K562 (cell line): ENCODE results near the gene MYL11. TPM values are rescaled to one million over a fixed set of nuclear protein-coding genes. Genes with fewer than 3 reads are reported as not detected.

ENCODE experiments used
- EGR1 ChIP-seq: fragments of 450-650 bp; conservative IDR thresholded peaks from 2 replicates; pipeline ENCODE4 v1.6.1; 2017; ENCODE audit warnings: mild to moderate bottlenecking
- ETV1 ChIP-seq: fragments of 450-650 bp; conservative IDR thresholded peaks from 2 replicates; pipeline ENCODE4 v1.6.1; 2016; ENCODE audit warnings: missing genetic modification characterization, control low read depth, low read depth, missing compliant biosample characterization
- GATAD2A ChIP-seq: fragments of 450-650 bp; IDR thresholded peaks from 2 replicates; pipeline ENCODE4 v1.6.1; 2017
- MTA1 ChIP-seq: fragments of 450-650 bp; IDR thresholded peaks from 2 replicates; pipeline ENCODE4 v1.6.1; 2017; ENCODE audit warnings: borderline replicate concordance
- NFRKB ChIP-seq: fragments of 450-650 bp; IDR thresholded peaks from 2 replicates; pipeline ENCODE4 v1.6.1; 2016; ENCODE audit warnings: low read depth
- POLR2A ChIP-seq: fragments of 450-650 bp; conservative IDR thresholded peaks from 2 replicates; pipeline ENCODE4 v1.6.1; 2016
- POLR2AphosphoS5 ChIP-seq: IDR thresholded peaks from 2 replicates; pipeline ENCODE4 v1.6.1; 2011; ENCODE audit warnings: mild to moderate bottlenecking, low read depth, low read length, moderate library complexity; ENCODE audit not compliant: control insufficient read depth, insufficient read depth
- POLR2G ChIP-seq: fragments of 200-400 bp; formaldehyde crosslinking; IDR thresholded peaks from 2 replicates; pipeline ENCODE4 v1.6.1; 2017; ENCODE audit warnings: low read depth, mild to moderate bottlenecking, antibody characterized with exemption, low read length, moderate library complexity
- SAP30 ChIP-seq: fragments of 200-600 bp; sonication (generic); IDR thresholded peaks from 2 replicates; pipeline ENCODE4 v1.6.1; 2012; ENCODE audit warnings: borderline replicate concordance, low read depth, mild to moderate bottlenecking, moderate library complexity, low read length, control low read depth, inconsistent platforms; ENCODE audit not compliant: insufficient read depth, poor library complexity, severe bottlenecking
- SMARCC2 ChIP-seq: fragments of 450-650 bp; IDR thresholded peaks from 2 replicates; pipeline ENCODE4 v1.6.1; 2017; ENCODE audit warnings: antibody characterized with exemption, moderate library complexity, mild to moderate bottlenecking, low read depth
- SNIP1 ChIP-seq: fragments of 450-650 bp; IDR thresholded peaks from 2 replicates; pipeline ENCODE4 v1.7.1; 2017; ENCODE audit warnings: low read depth, mild to moderate bottlenecking
- SREBF2 ChIP-seq: sonication (generic); formaldehyde crosslinking; IDR thresholded peaks from 2 replicates; pipeline ENCODE4 v1.4.0; 2020; ENCODE audit warnings: mild to moderate bottlenecking, missing genetic modification reagents
- SUPT5H ChIP-seq: fragments of 450-650 bp; IDR thresholded peaks from 2 replicates; pipeline ENCODE4 v1.6.1; 2016
- THRB ChIP-seq: fragments of 450-650 bp; formaldehyde crosslinking; conservative IDR thresholded peaks from 2 replicates; pipeline ENCODE4 v1.4.0; 2022; ENCODE audit warnings: mild to moderate bottlenecking, missing genetic modification characterization
- U2AF2 ChIP-seq: fragments of 200-400 bp; formaldehyde crosslinking; optimal IDR thresholded peaks from 2 replicates; pipeline ENCODE3; 2017; ENCODE audit warnings: low read depth, mild to moderate bottlenecking, low read length
- ZBTB2 ChIP-seq: fragments of 450-650 bp; IDR thresholded peaks from 2 replicates; pipeline ENCODE4 v1.6.1; 2016; ENCODE audit warnings: antibody characterized with exemption
- ZKSCAN3 ChIP-seq: fragments of 250-450 bp; sonication (Bioruptor Pico); IDR thresholded peaks from 2 replicates; pipeline ENCODE4 v1.4.0; 2020
- ZNF165 ChIP-seq: fragments of 250-450 bp; sonication (Bioruptor Pico); IDR thresholded peaks from 2 replicates; pipeline ENCODE4 v1.4.0; 2020; ENCODE audit warnings: borderline replicate concordance
- ZNF449 ChIP-seq: fragments of 250-450 bp; sonication (Bioruptor Pico); IDR thresholded peaks from 2 replicates; pipeline ENCODE4 v1.8.0; 2022; ENCODE audit warnings: moderate library complexity, mild to moderate bottlenecking, inconsistent platforms
- polyA plus RNA-seq, 8 experiments: library from polyadenylated mRNA; depleted of rRNA in 4 of 8; stranded (reverse) in 5 of 8; unstranded in 3 of 8; fragments of >200 nt; fragmentation: Nextera tagmentation in 2 of 8; fragmentation: Illumina TruSeq in 1 of 8; extraction: Ambion mirVana in 2 of 8; extraction: Trizol in 1 of 8; gene quantifications; 2 replicates each; pipeline versions ENCODE4 v1.2.1 to v1.2.3, GENCODE V29; 2011 to 2014; ENCODE audit warnings: inconsistent platforms in 1 of 8, missing spikeins in 1 of 8
- total RNA-seq, 7 experiments: library from RNA; depleted of rRNA in 6 of 7; stranded (reverse); fragments of >200 nt in 6 of 7; fragmentation: Illumina TruSeq in 2 of 7; extraction: Trizol in 2 of 7; gene quantifications; 2 replicates each; pipeline versions ENCODE4 v1.2.1 to v1.2.3, GENCODE V29; 2011 to 2021; ENCODE audit warnings: low replicate concordance in 1 of 7

Gene MYL11
- total and polyA plus RNA-seq, 9 of the 15 experiments (the other 6 are each of a cell fraction or from before 2014, with no cell fraction given), result 0.31 to 1.5 (median 0.73) TPM; not detected in 4

GRCh38 chr16:30377812-30378235 is 3.2 kb downstream of the MYL11 start (continued):
- TF ChIP-seq ZBTB2 (peak; percentile 96), SMARCC2 (peak; percentile 16; the same call in 1 of the 2 replicates), EGR1 (peak; percentile 98), U2AF2 (no peak), NFRKB (peak; percentile 58), SNIP1 (no peak), GATAD2A (0 out of 2 replicates have a peak, but pooled peaks have one; percentile 66), POLR2G (peak; percentile 88), POLR2A (peak; percentile 81), ZKSCAN3 (CRISPR knock-in tag) (no peak), POLR2AphosphoS5 (peak; percentile 64; the same call in 1 of the 2 replicates), ZNF165 (CRISPR knock-in tag) (no peak), ZNF449 (CRISPR knock-in tag) (peak; percentile 58; the same call in 1 of the 2 replicates), SAP30 (no peak), MTA1 (0 out of 2 replicates have a peak, but pooled peaks have one; percentile 42), THRB (no peak), ETV1 (tag) (peak; percentile 86), SUPT5H (peak; percentile 56), SREBF2 (CRISPR knock-in tag) (no peak)
